ENCODE measurements around the gene WTIP.

- no peak for TF ChIP-seq EZH2 (IDR thresholded peaks at IDR 0.05; ENCODE audit: borderline replicate concordance, low read depth, low read length, poor library complexity, severe bottlenecking)
- TF ChIP-seq CTCF (conservative IDR thresholded peaks at IDR 0.05; ENCODE audit: low read depth, low read length): no peak
Observed at GRCh38 chr19:34499155-34499834, 17.7 kb downstream of the WTIP start.

All from A673 (cell line).